Measurements from ENCODE around the gene AGO1. TPM values are rescaled to one million over a fixed set of nuclear protein-coding genes. Genes with fewer than 3 reads are reported as not detected.
"Not testable (repeated sequence)": the region's sequence is repeated elsewhere in the genome, so short reads cannot be mapped to it uniquely, and the experiment has no call there.

The AGO1 gene
- total RNA-seq, 2 experiments from 2014 or later = 23.7 to 29.3 TPM

GRCh38 chr1:35881850-35882273, 1.1 kb upstream of the AGO1 start:
- CTCF ChIA-PET = interaction anchor here (0.6 to 2.6 kb wide), 10 partner anchors 9 to 257 kb away, joined by 3 to 14 read pairs (median 4); partner anchors contain the start of genes AGO3 and CLSPN
- H3K4me3 Mint-ChIP-seq = peak overlapping the region; percentile 49
- H3K4me1 Mint-ChIP-seq = peaks cover 40% of the 10 kb centered on the region
- no peak overlapping the region for H3K27ac Mint-ChIP-seq
- no peaks in the 10 kb centered on the region for H3K9me3 Mint-ChIP-seq (ENCODE audit: low read depth)
- H3K27me3 Mint-ChIP-seq = no peaks in the 10 kb centered on the region
- ATAC-seq (no peak), DNase-seq (no peak)
- H3K36me3 Mint-ChIP-seq = no peaks in the 10 kb centered on the region

DNA sequence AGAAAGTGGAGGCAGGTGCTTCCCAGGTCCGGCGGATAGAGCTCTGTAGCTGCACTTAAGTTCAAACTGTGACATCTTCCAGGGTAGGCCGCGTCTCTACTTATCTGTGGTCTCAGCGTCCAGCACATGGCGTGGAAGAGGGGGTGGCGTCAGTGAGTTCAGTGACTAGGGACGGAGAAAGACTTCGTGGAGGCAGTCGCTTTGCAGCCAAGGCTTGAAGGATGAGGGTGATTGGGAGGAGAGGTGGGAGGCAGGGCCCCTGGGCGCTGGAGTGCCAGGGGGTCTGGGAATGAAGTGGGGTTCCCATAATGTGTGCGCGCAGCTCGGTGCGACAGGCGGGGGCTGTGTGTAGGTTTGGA, 444 bp upstream of the AGO1 start:
- DNase-seq (no peak), ATAC-seq (no peak)
- H3K27ac Mint-ChIP-seq = no peak overlapping the region
- CTCF ChIA-PET = interaction anchor here (0.8 to 2.6 kb wide), 17 partner anchors 9 to 208 kb away, joined by 3 to 15 read pairs (median 4); partner anchors contain the start of genes AGO3 and CLSPN
- no peaks in the 10 kb centered on the region for H3K36me3 Mint-ChIP-seq
- H3K27me3 Mint-ChIP-seq = no peaks in the 10 kb centered on the region
- no peaks in the 10 kb centered on the region for H3K9me3 Mint-ChIP-seq (ENCODE audit: low read depth)
- peak overlapping the region; percentile 49 for H3K4me3 Mint-ChIP-seq
- peaks cover 47% of the 10 kb centered on the region for H3K4me1 Mint-ChIP-seq

- peak overlapping the region; percentile 80 for H3K27ac Mint-ChIP-seq
- ATAC-seq (peak; percentile 2), DNase-seq (peak; percentile 51)
- no peaks in the 10 kb centered on the region for H3K36me3 Mint-ChIP-seq
- peak overlapping the region; percentile 87 for H3K4me3 Mint-ChIP-seq
- H3K9me3 Mint-ChIP-seq (ENCODE audit: low read depth) = no peaks in the 10 kb centered on the region
- H3K4me1 Mint-ChIP-seq = peaks cover 50% of the 10 kb centered on the region
- no peaks in the 10 kb centered on the region for H3K27me3 Mint-ChIP-seq
- CTCF ChIA-PET = interaction anchor here (0.6 to 2.6 kb wide), 25 partner anchors 8 to 1017 kb away, joined by 3 to 15 read pairs (median 4); partner anchors contain the start of genes AGO3 and CLSPN
Observed at GRCh38 chr1:35883635-35884101, 659 bp downstream of the AGO1 start.

- H3K4me3 Mint-ChIP-seq = peak overlapping the region; percentile 8
Observed at GRCh38 chr1:35884934-35885333, 1.9 kb downstream of the AGO1 start.

DNA sequence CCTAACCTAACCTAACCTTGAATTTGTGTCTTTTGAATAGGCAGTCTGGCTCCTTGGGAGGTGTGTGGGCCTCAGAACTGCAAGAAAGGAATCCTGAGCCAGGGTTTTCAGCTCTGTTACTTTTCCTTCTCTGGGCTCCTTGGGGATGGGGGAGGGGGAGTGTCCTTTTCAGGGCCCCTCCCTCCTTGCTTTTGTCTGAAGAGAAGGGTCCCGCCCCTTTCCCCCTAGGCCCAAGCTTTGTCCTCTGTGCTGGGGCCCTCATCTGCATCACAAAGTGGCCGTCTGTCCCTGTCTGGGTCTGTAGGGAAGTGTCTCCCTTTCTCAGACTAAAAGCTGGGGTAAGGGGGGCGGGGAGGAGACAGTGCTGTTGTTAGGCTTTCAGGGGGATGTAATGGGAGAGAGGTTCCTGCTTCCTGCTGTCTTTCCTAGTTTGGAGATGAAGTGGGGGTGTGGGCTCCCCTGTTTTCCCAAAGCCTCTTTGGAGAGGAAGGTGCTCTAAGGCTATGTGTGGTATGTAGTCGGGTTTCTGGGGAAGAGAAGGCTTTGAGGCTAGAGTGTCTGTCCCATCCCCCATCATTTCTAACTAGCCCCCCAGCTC, 3.1 kb downstream of the AGO1 start:
- Mint-ChIP-seq H3K36me3 (peaks cover 2% of the 10 kb centered on the region), H3K27me3 (no peaks in the 10 kb centered on the region)

More at GRCh38 chr1:35884934-35885333, 1.9 kb downstream of the AGO1 start:
- H3K27ac Mint-ChIP-seq = no peak overlapping the region
- H3K36me3 Mint-ChIP-seq = no peaks in the 10 kb centered on the region
- no peak for ATAC-seq
- CTCF ChIA-PET = interaction anchor here (1.0 to 1.3 kb wide), 3 partner anchors 17 to 264 kb away, joined by 3 to 4 read pairs (median 3); no protein-coding TSS in a partner anchor
- no peaks in the 10 kb centered on the region for H3K9me3 Mint-ChIP-seq (ENCODE audit: low read depth)
- peaks cover 50% of the 10 kb centered on the region for H3K4me1 Mint-ChIP-seq
- no peaks in the 10 kb centered on the region for H3K27me3 Mint-ChIP-seq
- DNase-seq = no peak

GRCh38 chr1:35886577-35887431, 3.8 kb downstream of the AGO1 start:
- CTCF ChIA-PET = no interaction called here
- no peak for DNase-seq
- ATAC-seq = no peak

More for the DNA sequence above, 3.1 kb downstream of the AGO1 start:
- peaks cover 47% of the 10 kb centered on the region for H3K4me1 Mint-ChIP-seq
- H3K27ac Mint-ChIP-seq = no peak overlapping the region
- no peak for ATAC-seq
- no peaks in the 10 kb centered on the region for H3K9me3 Mint-ChIP-seq (ENCODE audit: low read depth)
- DNase-seq = no peak
- H3K4me3 Mint-ChIP-seq = no peak overlapping the region
- CTCF ChIA-PET = interaction anchor here (0.6 to 1.3 kb wide), 3 partner anchors 16 to 1022 kb away, joined by 3 to 4 read pairs (median 3); no protein-coding TSS in a partner anchor

DNA sequence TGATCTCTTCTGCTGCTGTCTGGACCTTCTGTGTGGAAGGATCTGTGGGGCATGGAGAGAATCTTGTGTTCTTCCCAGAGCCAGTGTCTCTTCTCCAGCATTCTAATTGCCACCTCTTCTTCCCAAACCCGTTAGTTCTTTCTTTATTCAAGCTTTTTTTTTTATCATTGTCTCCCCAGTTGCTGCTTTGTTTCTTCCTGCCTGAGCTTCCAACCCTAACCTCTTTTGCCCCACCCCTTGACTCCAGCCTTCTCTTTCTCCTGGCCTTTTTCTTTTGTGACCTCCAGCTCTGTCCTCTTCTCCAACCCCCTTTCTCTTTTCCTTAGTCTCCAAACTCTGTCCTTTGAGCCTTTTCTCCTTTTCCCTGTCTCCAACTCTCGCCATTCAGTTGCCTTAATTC, 4.5 kb downstream of the AGO1 start:
- Mint-ChIP-seq H3K9me3 (ENCODE audit: low read depth) (no peaks in the 10 kb centered on the region), H3K36me3 (peaks cover 4% of the 10 kb centered on the region), H3K4me3 (no peak overlapping the region), H3K27me3 (no peaks in the 10 kb centered on the region), H3K27ac (no peak overlapping the region), H3K4me1 (peaks cover 36% of the 10 kb centered on the region)
- CTCF ChIA-PET = no interaction called here
- DNase-seq = no peak
- no peak for ATAC-seq

More at GRCh38 chr1:35886577-35887431, 3.8 kb downstream of the AGO1 start:
- Mint-ChIP-seq H3K4me3 (no peak overlapping the region), H3K36me3 (peaks cover 4% of the 10 kb centered on the region), H3K4me1 (peaks cover 43% of the 10 kb centered on the region), H3K27me3 (no peaks in the 10 kb centered on the region), H3K27ac (no peak overlapping the region), H3K9me3 (ENCODE audit: low read depth) (no peaks in the 10 kb centered on the region)

DNA sequence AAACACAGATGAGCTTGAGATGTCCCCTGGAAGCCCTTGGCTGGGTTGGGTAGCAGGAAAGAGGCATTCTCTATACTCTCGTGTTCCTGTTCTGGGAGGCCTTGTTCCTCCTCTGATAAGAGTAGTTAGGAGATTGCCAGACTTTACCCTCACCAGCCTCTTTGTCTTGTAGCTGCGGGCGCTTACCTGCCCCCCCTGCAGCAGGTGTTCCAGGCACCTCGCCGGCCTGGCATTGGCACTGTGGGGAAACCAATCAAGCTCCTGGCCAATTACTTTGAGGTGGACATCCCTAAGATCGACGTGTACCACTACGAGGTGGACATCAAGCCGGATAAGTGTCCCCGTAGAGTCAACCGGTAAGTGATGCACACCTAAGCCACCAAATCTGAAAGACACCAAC, 5.2 kb downstream of the AGO1 start:
- ATAC-seq (no peak), DNase-seq (no peak)
- Mint-ChIP-seq H3K27ac (no peak overlapping the region), H3K27me3 (no peaks in the 10 kb centered on the region), H3K4me3 (no peak overlapping the region), H3K9me3 (ENCODE audit: low read depth) (no peaks in the 10 kb centered on the region), H3K36me3 (peaks cover 6% of the 10 kb centered on the region), H3K4me1 (peaks cover 33% of the 10 kb centered on the region)
- CTCF ChIA-PET = no interaction called here

- CTCF ChIA-PET; DNase-seq; H3K27ac Mint-ChIP-seq; H3K27me3 Mint-ChIP-seq; H3K9me3 Mint-ChIP-seq (ENCODE audit: low read depth); H3K4me3 Mint-ChIP-seq; ATAC-seq; H3K36me3 Mint-ChIP-seq: not testable (repeated sequence)
- peaks cover 34% of the 10 kb centered on the region for H3K4me1 Mint-ChIP-seq
Observed at GRCh38 chr1:35888981-35889380, 6.0 kb downstream of the AGO1 start.

DNA sequence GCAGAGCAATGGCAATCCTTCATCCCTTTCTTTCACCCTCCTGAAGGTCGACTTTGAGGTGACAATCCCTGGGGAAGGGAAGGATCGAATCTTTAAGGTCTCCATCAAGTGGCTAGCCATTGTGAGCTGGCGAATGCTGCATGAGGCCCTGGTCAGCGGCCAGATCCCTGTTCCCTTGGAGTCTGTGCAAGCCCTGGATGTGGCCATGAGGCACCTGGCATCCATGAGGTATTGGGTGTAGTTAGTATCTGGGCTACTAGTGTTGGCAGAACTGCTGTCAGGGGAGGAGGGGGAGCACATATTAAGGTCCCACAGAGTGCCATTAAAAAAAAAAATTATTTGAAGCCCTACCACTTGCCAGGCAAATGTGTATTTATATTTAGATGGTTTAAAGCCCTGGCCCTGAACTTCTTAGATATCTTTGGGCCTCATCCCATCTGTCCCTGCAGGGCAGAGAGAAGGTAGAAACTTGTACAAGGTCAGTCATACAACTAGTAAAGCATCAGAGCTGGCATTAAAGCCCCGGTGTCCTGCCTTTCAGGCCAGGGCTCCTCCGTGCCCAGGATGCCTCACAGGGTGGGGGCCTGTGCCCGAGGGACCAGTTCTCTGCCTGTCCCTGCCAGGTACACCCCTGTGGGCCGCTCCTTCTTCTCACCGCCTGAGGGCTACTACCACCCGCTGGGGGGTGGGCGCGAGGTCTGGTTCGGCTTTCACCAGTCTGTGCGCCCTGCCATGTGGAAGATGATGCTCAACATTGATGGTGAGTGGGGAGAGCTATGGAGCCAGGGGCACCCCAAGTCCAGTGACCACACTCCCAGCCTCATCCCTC, 10.3 kb downstream of the AGO1 start:
- H3K9me3 Mint-ChIP-seq (ENCODE audit: low read depth) = no peaks in the 10 kb centered on the region
- H3K27me3 Mint-ChIP-seq = no peaks in the 10 kb centered on the region
- no peak for DNase-seq
- H3K4me1 Mint-ChIP-seq = peaks cover 4% of the 10 kb centered on the region
- CTCF ChIA-PET = interaction anchor here (0.5 to 1.5 kb wide), 2 partner anchors 10 to 27 kb away, joined by 3 to 5 read pairs; partner anchors contain the start of gene AGO1
- no peak overlapping the region for H3K27ac Mint-ChIP-seq
- no peak overlapping the region for H3K4me3 Mint-ChIP-seq
- H3K36me3 Mint-ChIP-seq = peaks cover 20% of the 10 kb centered on the region
- no peak for ATAC-seq

DNA sequence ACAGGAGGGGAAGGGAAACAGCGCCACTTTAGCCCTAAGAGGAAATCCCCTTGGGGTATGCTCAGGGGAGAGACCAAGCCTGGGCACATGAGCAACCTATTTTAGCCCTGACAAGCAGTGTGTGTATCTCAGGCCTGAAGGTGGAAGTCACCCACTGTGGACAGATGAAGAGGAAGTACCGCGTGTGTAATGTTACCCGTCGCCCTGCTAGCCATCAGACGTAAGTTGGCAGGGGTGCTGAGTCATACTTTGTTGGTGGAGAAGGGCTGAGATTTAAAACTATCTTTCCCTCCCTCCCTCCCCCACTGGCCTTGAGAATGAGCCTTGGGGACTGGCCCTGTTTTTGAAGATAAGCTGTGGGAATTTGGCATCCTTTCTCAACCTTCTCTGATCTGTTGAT, 11.2 kb downstream of the AGO1 start:
- H3K36me3 Mint-ChIP-seq = peaks cover 23% of the 10 kb centered on the region
- H3K27ac Mint-ChIP-seq = no peak overlapping the region
- H3K4me1 Mint-ChIP-seq = peaks cover 4% of the 10 kb centered on the region
- H3K27me3 Mint-ChIP-seq = no peaks in the 10 kb centered on the region
- H3K9me3 Mint-ChIP-seq (ENCODE audit: low read depth) = no peaks in the 10 kb centered on the region
- DNase-seq (no peak), ATAC-seq (no peak)
- CTCF ChIA-PET = interaction anchor here (1.5 kb wide), 1 partner anchor 11 kb away, joined by 5 read pairs; the partner anchor contains the start of gene AGO1
- H3K4me3 Mint-ChIP-seq = no peak overlapping the region

GRCh38 chr1:35894656-35895055, 11.6 kb downstream of the AGO1 start:
- Mint-ChIP-seq H3K4me1 (peaks cover 4% of the 10 kb centered on the region), H3K9me3 (ENCODE audit: low read depth) (no peaks in the 10 kb centered on the region), H3K36me3 (peaks cover 23% of the 10 kb centered on the region), H3K27me3 (no peaks in the 10 kb centered on the region), H3K27ac (no peak overlapping the region), H3K4me3 (no peak overlapping the region)
- DNase-seq (no peak), ATAC-seq (no peak)
- CTCF ChIA-PET = no interaction called here

- ATAC-seq (no peak), DNase-seq (no peak)
- H3K4me1 Mint-ChIP-seq = no peaks in the 10 kb centered on the region
- H3K36me3 Mint-ChIP-seq = peaks cover 22% of the 10 kb centered on the region
- no peak overlapping the region for H3K27ac Mint-ChIP-seq
- CTCF ChIA-PET = interaction anchor here (1.2 to 1.3 kb wide), 3 partner anchors 17 to 189 kb away, joined by 3 to 4 read pairs (median 3); partner anchors contain the start of genes ADPRS and AGO1
- H3K4me3 Mint-ChIP-seq = no peak overlapping the region
- H3K27me3 Mint-ChIP-seq = no peaks in the 10 kb centered on the region
- no peaks in the 10 kb centered on the region for H3K9me3 Mint-ChIP-seq (ENCODE audit: low read depth)
Observed at GRCh38 chr1:35899941-35900340, 16.9 kb downstream of the AGO1 start.
